Mucosa of stomach (tissue), 1 donor: ENCODE measurements around the gene TOR4A.

ENCODE experiments used
- H3K27me3 ChIP-seq: one replicate; pipeline ENCODE4 v1.7.0; 2013; ENCODE audit warnings: mild to moderate bottlenecking, low read length; ENCODE audit not compliant: control insufficient read depth, insufficient read depth
- H3K36me3 ChIP-seq: one replicate; pipeline ENCODE4 v1.7.0; 2013; ENCODE audit warnings: low read length; ENCODE audit not compliant: control insufficient read depth, insufficient read depth
- H3K4me1 ChIP-seq: one replicate; pipeline ENCODE4 v1.7.0; 2013; ENCODE audit warnings: mild to moderate bottlenecking, low read length; ENCODE audit not compliant: control insufficient read depth, insufficient read depth
- H3K4me3 ChIP-seq: one replicate; pipeline ENCODE4 v1.7.0; 2013; ENCODE audit warnings: low read length
- H3K9ac ChIP-seq: one replicate; pipeline ENCODE4 v1.7.0; 2013; ENCODE audit warnings: mild to moderate bottlenecking, low read length, moderate library complexity
- H3K9me3 ChIP-seq: one replicate; pipeline ENCODE4 v1.7.0; 2013; ENCODE audit warnings: mild to moderate bottlenecking, low read length, moderate library complexity; ENCODE audit not compliant: control insufficient read depth
- donor health status: Pancreatic carcinoma.

The TOR4A gene

GRCh38 chr9:137273095-137273490, 4.4 kb upstream of the TOR4A start:
- H3K9me3 ChIP-seq, result no peaks in the 10 kb centered on the region
- H3K36me3 ChIP-seq, result peaks cover 6% of the 10 kb centered on the region
- peaks cover 55% of the 10 kb centered on the region for H3K4me1 ChIP-seq
- H3K27me3 ChIP-seq, result no peaks in the 10 kb centered on the region
- no peak overlapping the region for H3K9ac ChIP-seq
- no peak overlapping the region for H3K4me3 ChIP-seq

- H3K9ac ChIP-seq, result peak overlapping the region; percentile 50
- H3K4me1 ChIP-seq, result peaks cover 49% of the 10 kb centered on the region
- no peak overlapping the region for H3K4me3 ChIP-seq
- no peaks in the 10 kb centered on the region for H3K27me3 ChIP-seq
- H3K36me3 ChIP-seq, result peaks cover 6% of the 10 kb centered on the region
- no peaks in the 10 kb centered on the region for H3K9me3 ChIP-seq
Measured at GRCh38 chr9:137273611-137274320, 3.8 kb upstream of the TOR4A start.

GRCh38 chr9:137275203-137275587, 2.3 kb upstream of the TOR4A start:
- H3K4me1 ChIP-seq, result peaks cover 39% of the 10 kb centered on the region
- no peaks in the 10 kb centered on the region for H3K27me3 ChIP-seq
- H3K36me3 ChIP-seq, result peaks cover 6% of the 10 kb centered on the region
- H3K9ac ChIP-seq, result no peak overlapping the region
- H3K9me3 ChIP-seq, result no peaks in the 10 kb centered on the region
- no peak overlapping the region for H3K4me3 ChIP-seq

- H3K4me3 ChIP-seq, result no peak overlapping the region
- no peaks in the 10 kb centered on the region for H3K27me3 ChIP-seq
- peak overlapping the region; percentile 93 for H3K9ac ChIP-seq
- H3K4me1 ChIP-seq, result peaks cover 44% of the 10 kb centered on the region
- peaks cover 6% of the 10 kb centered on the region for H3K36me3 ChIP-seq
- no peaks in the 10 kb centered on the region for H3K9me3 ChIP-seq
Measured at GRCh38 chr9:137275588-137276472, 1.7 kb upstream of the TOR4A start.

- Histone ChIP-seq H3K9ac (peak overlapping the region; percentile 93), H3K27me3 (no peaks in the 10 kb centered on the region), H3K4me1 (peaks cover 44% of the 10 kb centered on the region), H3K36me3 (peaks cover 6% of the 10 kb centered on the region), H3K4me3 (peak overlapping the region; percentile 17), H3K9me3 (no peaks in the 10 kb centered on the region)
Measured at GRCh38 chr9:137276473-137277328, 825 bp upstream of the TOR4A start.

- no peaks in the 10 kb centered on the region for H3K36me3 ChIP-seq
- peak overlapping the region; percentile 67 for H3K4me3 ChIP-seq
- no peaks in the 10 kb centered on the region for H3K27me3 ChIP-seq
- H3K4me1 ChIP-seq, result peaks cover 44% of the 10 kb centered on the region
- H3K9me3 ChIP-seq, result no peaks in the 10 kb centered on the region
- H3K9ac ChIP-seq, result peak overlapping the region; percentile 93
Measured at GRCh38 chr9:137278061-137278701, 655 bp downstream of the TOR4A start.

GRCh38 chr9:137278721-137279711, 1.5 kb downstream of the TOR4A start:
- Histone ChIP-seq H3K4me1 (peaks cover 40% of the 10 kb centered on the region), H3K27me3 (no peaks in the 10 kb centered on the region), H3K4me3 (no peak overlapping the region), H3K9ac (peak overlapping the region; percentile 93), H3K9me3 (no peaks in the 10 kb centered on the region), H3K36me3 (no peaks in the 10 kb centered on the region)

- Histone ChIP-seq H3K9ac (no peak overlapping the region), H3K36me3 (no peaks in the 10 kb centered on the region), H3K9me3 (no peaks in the 10 kb centered on the region), H3K27me3 (no peaks in the 10 kb centered on the region), H3K4me3 (no peak overlapping the region), H3K4me1 (peaks cover 34% of the 10 kb centered on the region)
Measured at GRCh38 chr9:137279741-137280473, 2.4 kb downstream of the TOR4A start.

GRCh38 chr9:137280474-137281344, 3.2 kb downstream of the TOR4A start:
- H3K4me1 ChIP-seq, result peaks cover 26% of the 10 kb centered on the region
- H3K36me3 ChIP-seq, result no peaks in the 10 kb centered on the region
- no peaks in the 10 kb centered on the region for H3K9me3 ChIP-seq
- no peaks in the 10 kb centered on the region for H3K27me3 ChIP-seq
- no peak overlapping the region for H3K4me3 ChIP-seq
- no peak overlapping the region for H3K9ac ChIP-seq
